ENCODE measurements around the gene NGRN.
"Not testable (repeated sequence)": the region's sequence is repeated elsewhere in the genome, so short reads cannot be mapped to it uniquely, and the experiment has no call there.

The NGRN gene

GRCh38 chr15:90286678-90287077, 21.2 kb downstream of the NGRN start:
- DNase-seq: peak; percentile 40

- no peak for DNase-seq
Measured at GRCh38 chr15:90287101-90287500, 21.6 kb downstream of the NGRN start.

DNA sequence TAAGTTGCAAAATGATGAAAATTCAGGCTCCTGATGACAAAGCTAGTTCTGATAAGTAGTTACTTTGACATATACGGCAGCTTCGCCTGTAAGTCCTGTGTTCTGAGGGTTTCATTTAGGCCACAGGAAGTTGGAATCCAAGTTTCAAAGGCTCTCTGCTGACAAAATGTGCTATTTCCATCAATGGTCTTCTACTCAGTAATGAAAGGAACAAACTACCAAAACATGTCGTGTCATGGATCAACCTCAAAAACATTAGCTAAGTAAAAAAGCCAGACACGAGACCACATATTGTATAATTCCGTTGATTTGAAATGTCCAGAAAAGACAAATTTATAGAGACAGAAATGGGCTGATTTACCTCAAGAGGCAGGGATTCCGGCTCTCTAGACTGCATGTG, 22.5 kb downstream of the NGRN start:
- no peak for DNase-seq

DNA sequence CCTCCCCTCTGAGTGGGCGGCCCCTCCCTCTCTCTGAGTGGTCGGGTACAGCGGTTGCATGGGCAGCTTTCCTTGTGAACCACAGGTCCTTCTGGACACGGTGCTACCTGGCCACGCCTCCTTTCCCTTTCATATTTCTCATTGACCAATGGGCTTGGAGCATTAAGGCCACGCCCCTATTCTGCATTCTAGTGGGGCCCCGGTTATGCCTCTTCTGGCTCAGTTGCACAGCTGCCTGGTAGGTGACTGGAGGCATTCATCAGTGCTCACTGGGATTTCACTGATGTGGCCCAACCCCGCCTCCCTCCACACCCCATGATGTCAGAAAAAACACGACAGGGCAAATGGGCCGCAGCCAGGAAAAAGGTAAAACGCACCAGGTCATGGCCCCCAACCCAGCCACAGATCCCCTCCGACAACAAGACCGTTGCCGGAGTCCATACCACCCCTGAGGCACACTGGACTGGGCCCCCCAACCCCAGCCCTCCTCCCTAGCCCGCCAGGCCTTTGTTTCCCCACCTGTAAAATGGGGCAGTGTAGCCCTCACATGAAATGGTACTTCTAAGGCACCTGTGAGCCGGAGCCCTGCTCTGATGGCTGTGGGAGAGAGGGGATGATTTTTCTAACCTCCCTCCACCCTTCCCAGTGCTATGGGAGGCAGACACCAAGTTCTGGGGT, 26.3 kb downstream of the NGRN start:
- DNase-seq: no peak

GRCh38 chr15:90293040-90293810, 27.8 kb downstream of the NGRN start:
- peak; percentile 69 for DNase-seq

- no peak for DNase-seq
Measured at GRCh38 chr15:90294159-90294558, 28.7 kb downstream of the NGRN start.

DNA sequence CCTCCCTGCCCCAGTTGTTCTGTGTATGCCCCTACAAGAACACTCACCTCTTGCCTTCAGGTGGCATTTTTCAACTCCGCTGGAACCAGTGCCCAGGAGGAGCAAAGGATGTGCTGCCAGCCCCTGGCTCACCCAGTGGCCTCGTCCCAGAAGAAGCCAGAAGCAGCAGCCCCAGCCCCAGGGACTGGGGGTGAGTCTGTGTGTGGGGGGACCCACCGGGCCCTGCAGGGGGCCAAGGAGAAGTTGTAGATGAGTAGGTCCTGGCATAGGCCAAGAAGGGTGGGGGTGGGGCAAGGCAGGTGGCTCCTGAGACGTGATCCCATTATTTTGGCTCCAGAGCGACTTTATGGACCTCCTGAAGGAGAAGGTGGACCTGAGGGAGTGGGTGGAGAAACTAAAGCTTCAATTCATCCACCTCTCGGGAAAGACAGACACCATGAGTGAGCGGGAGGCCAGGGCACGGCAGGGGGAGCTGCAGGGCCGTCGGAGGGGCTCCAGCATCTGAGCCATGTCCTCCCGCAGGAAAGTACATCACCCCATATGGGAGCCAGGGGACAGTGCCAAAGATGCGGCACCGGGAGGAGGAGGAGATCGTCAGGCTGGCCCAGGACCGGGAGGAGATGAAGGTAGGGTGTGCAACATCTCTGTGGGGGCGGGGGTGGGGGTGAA, 29.3 kb downstream of the NGRN start:
- no peak for DNase-seq

GRCh38 chr15:90295270-90295648, 29.8 kb downstream of the NGRN start:
- DNase-seq: no peak

GRCh38 chr15:90296316-90296884, 30.9 kb downstream of the NGRN start:
- DNase-seq: not testable (repeated sequence)

- no peak for DNase-seq
Measured at GRCh38 chr15:90297021-90297420, 31.5 kb downstream of the NGRN start.

DNA sequence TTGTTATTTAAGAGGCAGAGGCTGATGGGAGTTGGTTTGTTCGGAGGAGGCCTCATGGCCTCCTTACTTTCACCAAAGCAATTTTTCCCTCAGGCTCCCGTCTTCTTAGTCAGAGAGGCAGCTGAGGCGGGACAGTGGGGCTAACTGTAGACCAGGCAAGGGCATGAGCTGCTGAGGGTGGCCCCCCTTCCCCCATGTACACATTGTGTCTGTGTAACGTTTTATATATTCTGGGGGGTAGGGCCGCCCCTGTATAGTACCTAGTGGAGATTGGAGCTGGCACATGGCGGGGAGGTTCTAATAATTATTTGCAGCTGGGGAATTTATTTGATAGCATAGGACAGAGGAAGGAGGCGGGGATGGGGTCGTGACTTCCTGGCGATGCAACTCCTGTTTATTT, 35.1 kb downstream of the NGRN start:
- no peak for DNase-seq

- DNase-seq: peak; percentile 61
Measured at GRCh38 chr15:90300988-90301706, 35.7 kb downstream of the NGRN start.

- DNase-seq: no peak
Measured at GRCh38 chr15:90301707-90302300, 36.3 kb downstream of the NGRN start.

DNA sequence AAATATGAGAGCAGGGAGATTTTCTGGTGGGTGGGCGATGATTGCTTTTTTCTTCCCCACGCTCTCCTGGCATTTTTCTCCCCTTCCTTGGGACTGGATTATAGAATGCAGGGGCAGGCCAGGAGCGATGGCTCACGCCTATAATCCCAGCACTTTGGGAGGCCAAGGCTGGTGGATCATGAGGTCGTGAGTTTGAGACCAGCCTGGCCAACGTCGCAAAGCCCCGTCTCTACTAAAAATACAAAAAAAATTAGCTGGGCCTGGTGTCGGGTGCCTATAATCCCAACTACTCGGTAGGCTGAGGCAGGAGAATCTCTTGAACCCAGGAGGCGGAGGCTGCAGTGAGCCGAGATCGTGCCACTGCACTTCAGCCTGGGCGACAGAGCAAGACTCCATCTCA, 39.9 kb downstream of the NGRN start:
- not testable (repeated sequence) for DNase-seq

GRCh38 chr15:90305932-90306331, 40.5 kb downstream of the NGRN start:
- DNase-seq: no peak

DNA sequence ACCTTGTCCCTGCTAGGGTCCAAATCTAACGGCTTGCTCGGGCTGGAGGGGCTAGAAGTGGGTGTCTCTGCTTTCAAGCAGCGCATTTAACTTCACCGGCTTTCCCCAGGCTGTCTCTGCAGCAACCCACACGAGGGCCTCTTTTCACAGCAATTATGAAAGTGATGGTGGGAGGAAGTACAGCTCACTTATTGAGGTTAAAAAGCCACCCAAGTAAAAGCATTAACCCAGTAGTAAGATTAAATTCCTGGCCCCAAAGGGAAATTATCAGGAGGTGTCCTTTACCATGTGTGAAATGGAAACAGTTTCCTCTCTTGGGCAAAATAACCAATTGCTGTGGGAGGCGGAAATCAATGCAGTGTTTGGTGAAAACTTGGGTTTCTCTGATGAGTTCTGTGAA, 41.1 kb downstream of the NGRN start:
- no peak for DNase-seq

DNA sequence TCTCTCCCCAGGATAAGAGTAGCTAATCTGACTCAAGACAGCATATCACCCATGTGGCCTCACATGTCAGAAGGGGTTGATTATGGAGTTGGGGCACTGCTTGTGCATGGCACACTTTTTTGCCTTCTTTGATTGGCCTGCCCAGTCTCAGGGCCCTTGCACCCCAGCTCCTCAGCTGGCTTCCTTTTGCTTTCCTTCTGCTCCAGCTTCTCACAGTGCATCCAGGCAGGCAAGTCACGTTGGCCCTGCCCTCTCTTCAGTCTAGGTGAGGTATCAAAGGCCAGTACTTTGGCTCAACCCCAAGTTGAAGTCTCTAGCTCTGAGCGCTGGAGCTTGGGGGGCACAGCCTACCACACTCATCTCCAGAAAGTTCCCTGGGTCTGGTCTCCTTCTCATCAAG, 42.2 kb downstream of the NGRN start:
- no peak for DNase-seq

- no peak for DNase-seq
Measured at GRCh38 chr15:90309020-90309419, 43.5 kb downstream of the NGRN start.

GRCh38 chr15:90315278-90315982, 50.0 kb downstream of the NGRN start:
- DNase-seq: no peak

- DNase-seq: no peak
Measured at GRCh38 chr15:90316139-90316538, 50.7 kb downstream of the NGRN start.

DNA sequence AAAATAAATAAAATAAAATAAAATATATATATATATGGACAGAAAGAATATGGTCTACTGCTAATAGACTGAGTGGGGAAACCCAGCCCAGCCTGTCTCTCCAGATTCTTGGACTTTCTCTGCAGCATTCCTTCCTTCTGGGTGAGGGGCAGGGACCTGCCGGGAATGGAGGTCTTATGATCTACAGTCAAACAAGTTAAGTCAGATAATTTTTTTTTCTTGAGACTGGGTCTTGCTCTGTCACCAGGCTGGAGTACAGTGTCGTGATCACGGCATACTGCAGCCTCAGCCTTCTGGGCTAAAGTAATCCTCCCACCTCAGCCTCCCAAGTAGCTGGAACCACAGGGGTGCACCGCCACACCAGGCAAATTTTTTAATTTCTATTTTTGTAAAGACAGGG, 53.1 kb downstream of the NGRN start:
- DNase-seq: no peak
